ENCODE data around the gene FBXO47.

FBXO47 gene

DNA sequence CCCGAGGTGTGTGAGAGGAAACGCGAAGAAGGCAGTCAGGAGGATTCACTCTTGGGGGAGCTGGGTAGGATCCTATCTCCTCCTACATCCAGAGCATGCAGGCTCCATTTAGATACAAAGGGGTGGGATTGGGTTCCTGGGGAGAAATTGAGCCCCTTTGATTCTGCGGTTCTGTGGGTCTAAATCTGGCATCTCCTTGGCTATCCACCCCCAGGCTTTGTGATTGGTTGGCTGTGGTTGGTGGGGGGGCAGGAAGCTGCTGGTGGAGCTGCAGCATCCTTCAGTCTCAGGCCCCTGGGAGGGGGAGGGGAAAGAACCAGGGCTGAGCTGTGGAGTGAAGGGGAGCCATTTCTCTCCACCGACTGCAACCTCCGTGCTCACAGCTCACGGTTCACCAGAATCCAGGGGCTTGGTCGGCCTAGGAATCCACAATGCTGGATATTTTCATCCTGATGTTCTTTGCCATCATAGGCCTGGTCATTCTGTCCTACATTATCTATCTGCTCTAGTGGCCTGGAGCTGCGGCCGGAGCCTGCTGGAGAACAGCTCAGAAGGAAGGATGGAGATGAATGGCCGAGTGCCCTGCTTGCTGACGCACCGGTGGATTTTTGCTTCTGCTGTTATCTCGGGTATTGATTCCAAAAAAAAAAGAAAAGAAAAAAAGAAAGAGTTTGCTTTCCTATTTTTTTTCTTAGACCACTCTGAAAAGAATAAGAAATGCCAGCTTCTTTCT lies 41.8 kb downstream of the FBXO47 start, which contains the start of gene LASP1NB:
Gene LASP1NB, plus strand, starts transcription at position 352 of the 733 bp plus-strand sequence.
- Histone ChIP-seq H3K9ac (ENCODE audit: low read length in 5 of 5) (no peak within 1 kb of the TSS), H3K4me1 (ENCODE audit: control insufficient read depth in 5 of 5, insufficient read depth in 5 of 5, low read length in 5 of 5) (peaks cover 5 to 42% (median 34%) of the 10 kb centered on the region in 5 donors)

DNA sequence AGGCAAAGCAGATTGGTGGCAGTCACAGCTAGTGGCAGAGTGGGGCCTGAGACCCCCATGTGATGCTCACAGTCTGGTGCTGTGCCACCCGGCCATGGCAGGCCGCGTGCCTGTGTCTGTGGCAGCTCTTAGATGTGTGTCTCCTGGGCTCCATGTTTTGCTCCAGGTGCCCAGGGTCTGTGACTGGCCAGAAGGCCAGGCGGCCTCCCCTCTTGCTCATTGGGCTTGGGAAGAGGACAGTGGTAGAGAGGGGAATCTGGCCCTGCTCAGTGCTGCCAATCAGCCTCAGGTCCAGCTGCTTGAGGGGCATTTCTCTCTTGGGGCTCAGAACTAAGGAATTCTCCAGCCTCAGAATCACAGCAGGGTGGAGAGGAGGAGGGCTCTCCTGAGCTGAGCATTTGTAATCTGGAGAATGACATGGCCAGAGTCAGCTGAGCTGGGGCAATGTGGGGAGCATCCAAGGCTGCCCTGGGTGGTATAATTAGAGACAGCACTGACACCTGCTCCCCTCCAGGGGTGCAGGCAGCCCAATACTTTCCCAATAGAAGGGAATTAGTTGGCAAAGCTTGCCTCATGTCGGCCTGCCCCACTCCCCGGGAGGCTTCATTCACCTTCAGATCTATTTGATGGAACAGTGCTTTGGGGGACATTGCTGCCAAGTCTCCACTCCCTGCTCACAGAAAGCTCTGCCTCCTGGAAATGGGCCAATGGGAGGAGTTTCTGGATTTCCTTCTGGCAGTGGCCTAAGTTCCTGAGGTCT lies 44.5 kb downstream of the FBXO47 start:
- no peak overlapping the region for H3K4me3 ChIP-seq (ENCODE audit: low read depth in 1 of 5, low read length in 5 of 5)
- H3K36me3 ChIP-seq (ENCODE audit: control insufficient read depth in 5 of 5, insufficient read depth in 5 of 5, low read length in 5 of 5) = peaks cover 0 to 34% (median 27%) of the 10 kb centered on the region in 5 donors
- H3K27me3 ChIP-seq (ENCODE audit: control insufficient read depth in 5 of 5, insufficient read depth in 4 of 5, low read length in 5 of 5) = no peaks in the 10 kb centered on the region
- H3K4me1 ChIP-seq (ENCODE audit: control insufficient read depth in 5 of 5, insufficient read depth in 5 of 5, low read length in 5 of 5) = peaks cover 7 to 55% (median 48%) of the 10 kb centered on the region in 5 donors
- no peaks in the 10 kb centered on the region for H3K9me3 ChIP-seq (ENCODE audit: control insufficient read depth in 5 of 5, low read length in 5 of 5)
- no peak overlapping the region for H3K9ac ChIP-seq (ENCODE audit: low read length in 5 of 5)
- H3K27ac ChIP-seq (ENCODE audit: low read depth, low read length) = peak overlapping the region; percentile 78

More for the DNA sequence above, 41.8 kb downstream of the FBXO47 start, which contains the start of gene LASP1NB:
- Histone ChIP-seq H3K4me3 (ENCODE audit: low read depth in 1 of 5, low read length in 5 of 5) (no peak within 1 kb of the TSS), H3K27me3 (ENCODE audit: control insufficient read depth in 5 of 5, insufficient read depth in 4 of 5, low read length in 5 of 5) (no peaks in the 10 kb centered on the region), H3K27ac (ENCODE audit: low read depth, low read length) (no peak within 1 kb of the TSS), H3K9me3 (ENCODE audit: control insufficient read depth in 5 of 5, low read length in 5 of 5) (no peaks in the 10 kb centered on the region), H3K36me3 (ENCODE audit: control insufficient read depth in 5 of 5, insufficient read depth in 5 of 5, low read length in 5 of 5) (peaks cover 0 to 7% (median under 1%) of the 10 kb centered on the region in 5 donors)

- H3K27me3 ChIP-seq (ENCODE audit: control insufficient read depth in 5 of 5, insufficient read depth in 4 of 5, low read length in 5 of 5) = no peaks in the 10 kb centered on the region
- peak overlapping the region; percentile 78 for H3K27ac ChIP-seq (ENCODE audit: low read depth, low read length)
- H3K9ac ChIP-seq (ENCODE audit: low read length in 5 of 5) = no peak overlapping the region
- peaks cover 7 to 55% (median 48%) of the 10 kb centered on the region in 5 donors for H3K4me1 ChIP-seq (ENCODE audit: control insufficient read depth in 5 of 5, insufficient read depth in 5 of 5, low read length in 5 of 5)
- no peaks in the 10 kb centered on the region for H3K9me3 ChIP-seq (ENCODE audit: control insufficient read depth in 5 of 5, low read length in 5 of 5)
- H3K4me3 ChIP-seq (ENCODE audit: low read depth in 1 of 5, low read length in 5 of 5) = no peak overlapping the region
- H3K36me3 ChIP-seq (ENCODE audit: control insufficient read depth in 5 of 5, insufficient read depth in 5 of 5, low read length in 5 of 5) = peaks cover 0 to 42% (median 36%) of the 10 kb centered on the region in 5 donors
These were observed 45.3 kb downstream of the FBXO47 start for GRCh38 chr17:38921756-38922411.

- H3K4me1 ChIP-seq (ENCODE audit: control insufficient read depth in 5 of 5, insufficient read depth in 5 of 5, low read length in 5 of 5) = peaks cover 7 to 55% (median 48%) of the 10 kb centered on the region in 5 donors
- H3K4me3 ChIP-seq (ENCODE audit: low read depth in 1 of 5, low read length in 5 of 5) = no peak overlapping the region
- H3K27me3 ChIP-seq (ENCODE audit: control insufficient read depth in 5 of 5, insufficient read depth in 4 of 5, low read length in 5 of 5) = no peaks in the 10 kb centered on the region
- peak overlapping the region; percentile 54 for H3K27ac ChIP-seq (ENCODE audit: low read depth, low read length)
- H3K9me3 ChIP-seq (ENCODE audit: control insufficient read depth in 5 of 5, low read length in 5 of 5) = no peaks in the 10 kb centered on the region
- H3K9ac ChIP-seq (ENCODE audit: low read length in 5 of 5) = peak overlapping the region in 1 of 5 donors; percentile 24
- H3K36me3 ChIP-seq (ENCODE audit: control insufficient read depth in 5 of 5, insufficient read depth in 5 of 5, low read length in 5 of 5) = peaks cover 0 to 51% (median 45%) of the 10 kb centered on the region in 5 donors
These were observed 46.6 kb downstream of the FBXO47 start for GRCh38 chr17:38920374-38921291.

DNA sequence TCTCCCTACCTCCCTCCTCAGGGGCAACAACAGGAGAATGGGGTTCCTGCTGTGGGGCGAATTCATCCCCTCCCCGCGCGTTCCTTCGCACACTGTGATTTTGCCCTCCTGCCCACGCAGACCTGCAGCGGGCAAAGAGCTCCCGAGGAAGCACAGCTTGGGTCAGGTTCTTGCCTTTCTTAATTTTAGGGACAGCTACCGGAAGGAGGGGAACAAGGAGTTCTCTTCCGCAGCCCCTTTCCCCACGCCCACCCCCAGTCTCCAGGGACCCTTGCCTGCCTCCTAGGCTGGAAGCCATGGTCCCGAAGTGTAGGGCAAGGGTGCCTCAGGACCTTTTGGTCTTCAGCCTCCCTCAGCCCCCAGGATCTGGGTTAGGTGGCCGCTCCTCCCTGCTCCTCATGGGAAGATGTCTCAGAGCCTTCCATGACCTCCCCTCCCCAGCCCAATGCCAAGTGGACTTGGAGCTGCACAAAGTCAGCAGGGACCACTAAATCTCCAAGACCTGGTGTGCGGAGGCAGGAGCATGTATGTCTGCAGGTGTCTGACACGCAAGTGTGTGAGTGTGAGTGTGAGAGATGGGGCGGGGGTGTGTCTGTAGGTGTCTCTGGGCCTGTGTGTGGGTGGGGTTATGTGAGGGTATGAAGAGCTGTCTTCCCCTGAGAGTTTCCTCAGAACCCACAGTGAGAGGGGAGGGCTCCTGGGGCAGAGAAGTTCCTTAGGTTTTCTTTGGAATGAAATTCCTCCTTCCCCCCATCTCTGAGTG lies 47.7 kb downstream of the FBXO47 start:
- Histone ChIP-seq H3K27me3 (ENCODE audit: control insufficient read depth in 5 of 5, insufficient read depth in 4 of 5, low read length in 5 of 5) (no peaks in the 10 kb centered on the region), H3K36me3 (ENCODE audit: control insufficient read depth in 5 of 5, insufficient read depth in 5 of 5, low read length in 5 of 5) (peaks cover 0 to 62% (median 56%) of the 10 kb centered on the region in 5 donors), H3K27ac (ENCODE audit: low read depth, low read length) (peak overlapping the region; percentile 54), H3K9ac (ENCODE audit: low read length in 5 of 5) (no peak overlapping the region), H3K4me1 (ENCODE audit: control insufficient read depth in 5 of 5, insufficient read depth in 5 of 5, low read length in 5 of 5) (peaks cover 9 to 64% (median 56%) of the 10 kb centered on the region in 5 donors), H3K9me3 (ENCODE audit: control insufficient read depth in 5 of 5, low read length in 5 of 5) (no peaks in the 10 kb centered on the region), H3K4me3 (ENCODE audit: low read depth in 1 of 5, low read length in 5 of 5) (no peak overlapping the region)

DNA sequence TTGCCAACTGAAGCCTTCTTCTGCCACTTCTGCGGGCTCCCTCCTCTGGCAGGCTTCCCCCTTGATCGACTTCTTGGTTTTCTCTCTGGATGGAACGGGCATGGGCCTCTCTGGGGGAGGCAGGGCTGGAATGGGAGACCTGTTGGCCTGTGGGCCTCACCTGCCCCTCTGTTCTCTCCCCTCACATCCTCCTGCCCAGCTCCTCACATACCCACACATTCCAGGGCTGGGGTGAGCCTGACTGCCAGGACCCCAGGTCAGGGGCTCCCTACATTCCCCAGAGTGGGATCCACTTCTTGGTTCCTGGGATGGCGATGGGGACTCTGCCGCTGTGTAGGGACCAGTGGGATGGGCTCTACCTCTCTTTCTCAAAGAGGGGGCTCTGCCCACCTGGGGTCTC lies 48.3 kb downstream of the FBXO47 start:
- H3K27ac ChIP-seq (ENCODE audit: low read depth, low read length) = no peak overlapping the region

GRCh38 chr17:38918129-38918913 lies 48.9 kb downstream of the FBXO47 start:
- peaks cover 13 to 69% (median 58%) of the 10 kb centered on the region in 5 donors for H3K4me1 ChIP-seq (ENCODE audit: control insufficient read depth in 5 of 5, insufficient read depth in 5 of 5, low read length in 5 of 5)
- no peak overlapping the region for H3K4me3 ChIP-seq (ENCODE audit: low read depth in 1 of 5, low read length in 5 of 5)
- H3K9me3 ChIP-seq (ENCODE audit: control insufficient read depth in 5 of 5, low read length in 5 of 5) = no peaks in the 10 kb centered on the region
- H3K27ac ChIP-seq (ENCODE audit: low read depth, low read length) = no peak overlapping the region
- no peak overlapping the region for H3K9ac ChIP-seq (ENCODE audit: low read length in 5 of 5)
- peaks cover 0 to 71% (median 63%) of the 10 kb centered on the region in 5 donors for H3K36me3 ChIP-seq (ENCODE audit: control insufficient read depth in 5 of 5, insufficient read depth in 5 of 5, low read length in 5 of 5)
- no peaks in the 10 kb centered on the region for H3K27me3 ChIP-seq (ENCODE audit: control insufficient read depth in 5 of 5, insufficient read depth in 4 of 5, low read length in 5 of 5)

More for the DNA sequence above, 48.3 kb downstream of the FBXO47 start:
- Histone ChIP-seq H3K4me3 (ENCODE audit: low read depth in 1 of 5, low read length in 5 of 5) (no peak overlapping the region), H3K27me3 (ENCODE audit: control insufficient read depth in 5 of 5, insufficient read depth in 4 of 5, low read length in 5 of 5) (no peaks in the 10 kb centered on the region), H3K9me3 (ENCODE audit: control insufficient read depth in 5 of 5, low read length in 5 of 5) (no peaks in the 10 kb centered on the region), H3K4me1 (ENCODE audit: control insufficient read depth in 5 of 5, insufficient read depth in 5 of 5, low read length in 5 of 5) (peaks cover 13 to 69% (median 61%) of the 10 kb centered on the region in 5 donors), H3K9ac (ENCODE audit: low read length in 5 of 5) (no peak overlapping the region), H3K36me3 (ENCODE audit: control insufficient read depth in 5 of 5, insufficient read depth in 5 of 5, low read length in 5 of 5) (peaks cover 0 to 68% (median 62%) of the 10 kb centered on the region in 5 donors)

- Histone ChIP-seq H3K27me3 (ENCODE audit: control insufficient read depth in 5 of 5, insufficient read depth in 4 of 5, low read length in 5 of 5) (no peaks in the 10 kb centered on the region), H3K36me3 (ENCODE audit: control insufficient read depth in 5 of 5, insufficient read depth in 5 of 5, low read length in 5 of 5) (peaks cover 0 to 79% (median 66%) of the 10 kb centered on the region in 5 donors), H3K9me3 (ENCODE audit: control insufficient read depth in 5 of 5, low read length in 5 of 5) (no peaks in the 10 kb centered on the region), H3K4me1 (ENCODE audit: control insufficient read depth in 5 of 5, insufficient read depth in 5 of 5, low read length in 5 of 5) (peaks cover 14 to 69% (median 58%) of the 10 kb centered on the region in 5 donors), H3K27ac (ENCODE audit: low read depth, low read length) (no peak overlapping the region), H3K9ac (ENCODE audit: low read length in 5 of 5) (no peak overlapping the region), H3K4me3 (ENCODE audit: low read depth in 1 of 5, low read length in 5 of 5) (no peak overlapping the region)
These were observed 49.9 kb downstream of the FBXO47 start for GRCh38 chr17:38917259-38917658.

Measured in subcutaneous abdominal adipose tissue (tissue), 5 donors.